Measurements from ENCODE around the gene KCNG1.

- TF ChIP-seq, protein P1, sequence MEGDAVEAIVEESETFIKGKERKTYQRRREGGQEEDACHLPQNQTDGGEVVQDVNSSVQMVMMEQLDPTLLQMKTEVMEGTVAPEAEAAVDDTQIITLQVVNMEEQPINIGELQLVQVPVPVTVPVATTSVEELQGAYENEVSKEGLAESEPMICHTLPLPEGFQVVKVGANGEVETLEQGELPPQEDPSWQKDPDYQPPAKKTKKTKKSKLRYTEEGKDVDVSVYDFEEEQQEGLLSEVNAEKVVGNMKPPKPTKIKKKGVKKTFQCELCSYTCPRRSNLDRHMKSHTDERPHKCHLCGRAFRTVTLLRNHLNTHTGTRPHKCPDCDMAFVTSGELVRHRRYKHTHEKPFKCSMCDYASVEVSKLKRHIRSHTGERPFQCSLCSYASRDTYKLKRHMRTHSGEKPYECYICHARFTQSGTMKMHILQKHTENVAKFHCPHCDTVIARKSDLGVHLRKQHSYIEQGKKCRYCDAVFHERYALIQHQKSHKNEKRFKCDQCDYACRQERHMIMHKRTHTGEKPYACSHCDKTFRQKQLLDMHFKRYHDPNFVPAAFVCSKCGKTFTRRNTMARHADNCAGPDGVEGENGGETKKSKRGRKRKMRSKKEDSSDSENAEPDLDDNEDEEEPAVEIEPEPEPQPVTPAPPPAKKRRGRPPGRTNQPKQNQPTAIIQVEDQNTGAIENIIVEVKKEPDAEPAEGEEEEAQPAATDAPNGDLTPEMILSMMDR (conservative IDR thresholded peaks at IDR 0.05; ENCODE audit: low read length) = no peak
- TF ChIP-seq EZH2phosphoT487 (IDR thresholded peaks at IDR 0.05; ENCODE audit: borderline replicate concordance) = no peak
These were observed 14.2 kb downstream of the KCNG1 start for GRCh38 chr20:51008718-51009117.
